Natural killer cell (primary cell): ENCODE results near the gene TBC1D4. TPM values are rescaled to one million over a fixed set of nuclear protein-coding genes. Genes with fewer than 3 reads are reported as not detected.
"Not testable (repeated sequence)": the region's sequence is repeated elsewhere in the genome, so short reads cannot be mapped to it uniquely, and the experiment has no call there.

ENCODE experiments used
- ATAC-seq, 3 donors: fragments of 150-1000 bp in 2 of 3; fragments of 200-7000 bp in 1 of 3; cut with Tn5 transposase; 1 replicate in 1 of 3; 2 replicates in 2 of 3; pipeline ENCODE4 v1.10.0; 2021; ENCODE audit warnings: mild to moderate bottlenecking in 2 of 3, moderate library complexity in 2 of 3
- DNase-seq, 2 donors: peaks; one replicate each; pipeline versions ENCODE4 v3.0.0 to v3.0.0-alpha.2; 2013 to 2021; ENCODE audit warnings: mixed read lengths in 1 of 2
- H3K27ac ChIP-seq: one replicate; pipeline ENCODE4 v1.5.1; 2013; ENCODE audit warnings: mild to moderate bottlenecking, low read length
- H3K27me3 ChIP-seq: one replicate; pipeline ENCODE4 v1.6.1; 2013; ENCODE audit warnings: low read length; ENCODE audit not compliant: control insufficient read depth, insufficient read depth
- H3K36me3 ChIP-seq: one replicate; pipeline ENCODE4 v1.6.1; 2013; ENCODE audit warnings: low read length; ENCODE audit not compliant: control insufficient read depth, insufficient read depth
- H3K4me1 ChIP-seq: one replicate; pipeline ENCODE4 v1.6.1; 2013; ENCODE audit warnings: low read length; ENCODE audit not compliant: control insufficient read depth, insufficient read depth
- H3K4me3 ChIP-seq: one replicate; pipeline ENCODE4 v1.5.1; 2013; ENCODE audit warnings: low read length
- H3K9me3 ChIP-seq: one replicate; pipeline ENCODE4 v1.6.1; 2013; ENCODE audit warnings: low read length; ENCODE audit not compliant: control insufficient read depth, insufficient read depth
- H3K27ac Mint-ChIP-seq, 2 donors: one replicate each; pipeline ENCODE4 v1.8.0; 2022; ENCODE audit warnings: mild to moderate bottlenecking in 2 of 2, mixed read lengths in 2 of 2, moderate library complexity in 1 of 2
- H3K27me3 Mint-ChIP-seq, 2 donors: one replicate each; pipeline ENCODE4 v1.8.0; 2022; ENCODE audit warnings: low read depth in 2 of 2, mixed read lengths in 2 of 2
- H3K36me3 Mint-ChIP-seq: one replicate; pipeline ENCODE4 v1.8.0; 2022; ENCODE audit warnings: mixed read lengths
- H3K4me1 Mint-ChIP-seq, 2 donors: one replicate each; pipeline ENCODE4 v1.8.0; 2022; ENCODE audit warnings: mixed read lengths in 2 of 2
- H3K4me3 Mint-ChIP-seq: one replicate; pipeline ENCODE4 v1.8.0; 2022; ENCODE audit warnings: mild to moderate bottlenecking, moderate library complexity, mixed read lengths
- H3K9me3 Mint-ChIP-seq, 2 donors: one replicate each; pipeline ENCODE4 v1.8.0; 2022; ENCODE audit warnings: mixed read lengths in 2 of 2
- WGBS: methylation state at CpG from one replicate; pipeline ENCODE4 v1.1.7; 2013; ENCODE audit warnings: missing lambda C conversion rate; ENCODE audit not compliant: insufficient coverage; 5-methylcytosine and 5-hydroxymethylcytosine counted together
- intact Hi-C: fragments of 100-400 bp; cut with micrococcal nuclease; formaldehyde crosslinking; loops from one replicate; pipeline ENCODE4 v1.14.2; 2022
- total RNA-seq, 4 donors: library from RNA; stranded (reverse); fragments of 120-200 nt in 1 of 4; gene quantifications; one replicate each; pipeline versions ENCODE4 v1.2.3 to v1.2.4, GENCODE V29; 2013 to 2022
- TF ChIP-seq, protein P1 (sequence below): fragments of 200-600 bp; IDR thresholded peaks from one replicate; pipeline ENCODE4 v1.8.0; 2022; ENCODE audit warnings: antibody characterized with exemption

TBC1D4 gene
- total RNA-seq, 3 donors from 2014 or later (not counting 1 experiment from before 2014, with no cell fraction given) = 0.54 to 5.1 (median 3.7) TPM

GRCh38 chr13:75279834-75280369, 202.1 kb downstream of the TBC1D4 start:
- Histone ChIP-seq H3K9me3 (no peaks in the 10 kb centered on the region), H3K4me3 (no peak overlapping the region), H3K27ac (no peak overlapping the region), H3K36me3 (no peaks in the 10 kb centered on the region), H3K27me3 (no peaks in the 10 kb centered on the region), H3K4me1 (no peaks in the 10 kb centered on the region)
- WGBS = 94% methylated on average over 8 of the region's 8 CpGs
- Mint-ChIP-seq H3K36me3 (peaks cover 8% of the 10 kb centered on the region), H3K27me3 (peaks cover 0 to 20% of the 10 kb centered on the region in 2 donors), H3K27ac (no peak overlapping the region), H3K4me3 (no peak overlapping the region), H3K4me1 (no peaks in the 10 kb centered on the region), H3K9me3 (peaks cover 3 to 4% of the 10 kb centered on the region in 2 donors)
- no peak for ATAC-seq
- TF ChIP-seq, protein P1, sequence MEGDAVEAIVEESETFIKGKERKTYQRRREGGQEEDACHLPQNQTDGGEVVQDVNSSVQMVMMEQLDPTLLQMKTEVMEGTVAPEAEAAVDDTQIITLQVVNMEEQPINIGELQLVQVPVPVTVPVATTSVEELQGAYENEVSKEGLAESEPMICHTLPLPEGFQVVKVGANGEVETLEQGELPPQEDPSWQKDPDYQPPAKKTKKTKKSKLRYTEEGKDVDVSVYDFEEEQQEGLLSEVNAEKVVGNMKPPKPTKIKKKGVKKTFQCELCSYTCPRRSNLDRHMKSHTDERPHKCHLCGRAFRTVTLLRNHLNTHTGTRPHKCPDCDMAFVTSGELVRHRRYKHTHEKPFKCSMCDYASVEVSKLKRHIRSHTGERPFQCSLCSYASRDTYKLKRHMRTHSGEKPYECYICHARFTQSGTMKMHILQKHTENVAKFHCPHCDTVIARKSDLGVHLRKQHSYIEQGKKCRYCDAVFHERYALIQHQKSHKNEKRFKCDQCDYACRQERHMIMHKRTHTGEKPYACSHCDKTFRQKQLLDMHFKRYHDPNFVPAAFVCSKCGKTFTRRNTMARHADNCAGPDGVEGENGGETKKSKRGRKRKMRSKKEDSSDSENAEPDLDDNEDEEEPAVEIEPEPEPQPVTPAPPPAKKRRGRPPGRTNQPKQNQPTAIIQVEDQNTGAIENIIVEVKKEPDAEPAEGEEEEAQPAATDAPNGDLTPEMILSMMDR = no peak
- intact Hi-C loops = no loop called here
- DNase-seq = no peak

GRCh38 chr13:75273695-75274094, 208.3 kb downstream of the TBC1D4 start:
- H3K4me3 Mint-ChIP-seq, ATAC-seq, H3K4me1 Mint-ChIP-seq, H3K9me3 ChIP-seq, H3K27ac Mint-ChIP-seq, H3K27me3 ChIP-seq, H3K27ac ChIP-seq, H3K4me1 ChIP-seq, intact Hi-C loops, H3K36me3 Mint-ChIP-seq, H3K4me3 ChIP-seq, DNase-seq, H3K27me3 Mint-ChIP-seq, H3K9me3 Mint-ChIP-seq, H3K36me3 ChIP-seq: not testable (repeated sequence)
- 92% methylated on average over 4 of the region's 4 CpGs for WGBS

- Histone ChIP-seq H3K9me3 (no peaks in the 10 kb centered on the region), H3K27me3 (no peaks in the 10 kb centered on the region), H3K4me3 (no peak overlapping the region), H3K27ac (no peak overlapping the region), H3K36me3 (no peaks in the 10 kb centered on the region), H3K4me1 (no peaks in the 10 kb centered on the region)
- DNase-seq (no peak), ATAC-seq (no peak)
- Mint-ChIP-seq H3K4me1 (no peaks in the 10 kb centered on the region), H3K36me3 (peaks cover 5% of the 10 kb centered on the region), H3K27me3 (peaks cover 0 to 5% of the 10 kb centered on the region in 2 donors), H3K9me3 (peaks cover 2 to 4% of the 10 kb centered on the region in 2 donors), H3K4me3 (no peak overlapping the region), H3K27ac (no peak overlapping the region)
- WGBS = 86% methylated on average over 1 of the region's 1 CpG
- intact Hi-C loops = no loop called here
- TF ChIP-seq, protein P1 = no peak
These were observed 210.1 kb downstream of the TBC1D4 start for GRCh38 chr13:75271846-75272245.

- WGBS = 96% methylated on average over 24 of the region's 24 CpGs
- not testable (repeated sequence) for ATAC-seq
These were observed 213.5 kb downstream of the TBC1D4 start for GRCh38 chr13:75268481-75268880.

More at GRCh38 chr13:75268481-75268880, 213.5 kb downstream of the TBC1D4 start:
- H3K36me3 ChIP-seq, H3K4me1 Mint-ChIP-seq, H3K36me3 Mint-ChIP-seq, H3K27me3 ChIP-seq, H3K27ac ChIP-seq, H3K4me1 ChIP-seq, intact Hi-C loops, H3K4me3 Mint-ChIP-seq, H3K9me3 Mint-ChIP-seq, DNase-seq, H3K9me3 ChIP-seq, H3K4me3 ChIP-seq, H3K27ac Mint-ChIP-seq, H3K27me3 Mint-ChIP-seq: not testable (repeated sequence)
